Globus pallidus (tissue), 1 donor: Measurements from ENCODE around the gene OR2L2.
"Not testable (repeated sequence)": the region's sequence is repeated elsewhere in the genome, so short reads cannot be mapped to it uniquely, and the experiment has no call there.

Experiments
- DNase-seq: peaks from one replicate; pipeline ENCODE4 v3.0.0-alpha.2; 2015; ENCODE audit warnings: low spot score

Gene OR2L2

GRCh38 chr1:248029770-248030169, at the start of gene OR2L2:
TSS of gene OR2L2 (plus strand) at chr1:248030070. CDS start at chr1:248038268, 8,198 bp downstream.
- no peak for DNase-seq

- DNase-seq = no peak
These were observed 36.9 kb upstream of the OR2L2 start for GRCh38 chr1:247992986-247993385.

GRCh38 chr1:247998811-247999210, 31.1 kb upstream of the OR2L2 start:
- DNase-seq = no peak

- DNase-seq = no peak
These were observed 29.7 kb upstream of the OR2L2 start for GRCh38 chr1:248000169-248000568.

- no peak for DNase-seq
These were observed 22.1 kb upstream of the OR2L2 start for GRCh38 chr1:248007778-248008177.

- no peak for DNase-seq
These were observed 20.2 kb upstream of the OR2L2 start for GRCh38 chr1:248009681-248010080.

GRCh38 chr1:248013229-248013710, 16.6 kb upstream of the OR2L2 start, which contains the start of gene OR2L5:
TSS of gene OR2L5 (plus strand) at chr1:248013660. CDS start at chr1:248021948, 8,288 bp downstream.
- DNase-seq = peak; percentile 13

GRCh38 chr1:248015803-248016202, 14.1 kb upstream of the OR2L2 start:
- DNase-seq = peak; percentile 17

GRCh38 chr1:248045209-248045608, 15.3 kb downstream of the OR2L2 start:
- no peak for DNase-seq

GRCh38 chr1:248046536-248046935, 16.7 kb downstream of the OR2L2 start, which contains the start of gene OR2L3:
TSS of gene OR2L3 (plus strand) at chr1:248046836. CDS start at chr1:248060682, 13,846 bp downstream.
- DNase-seq = no peak

- DNase-seq = no peak
These were observed 17.1 kb downstream of the OR2L2 start for GRCh38 chr1:248047008-248047407.

- no peak for DNase-seq
These were observed 24.8 kb downstream of the OR2L2 start for GRCh38 chr1:248054671-248055070.

- no peak for DNase-seq
These were observed 25.4 kb downstream of the OR2L2 start for GRCh38 chr1:248055261-248055660.

GRCh38 chr1:248065071-248065470, 35.2 kb downstream of the OR2L2 start:
- DNase-seq = no peak

- no peak for DNase-seq
These were observed 35.7 kb downstream of the OR2L2 start for GRCh38 chr1:248065604-248066003.

GRCh38 chr1:248083864-248084263, 54.0 kb downstream of the OR2L2 start:
- not testable (repeated sequence) for DNase-seq
